HG02970 (cell line): ENCODE measurements around the gene IL16.

Source experiments
- ATAC-seq: cut with Tn5 transposase; IDR thresholded peaks from one replicate; pipeline ENCODE4 v1.9.1; 2021; ENCODE audit warnings: mild to moderate bottlenecking, moderate library complexity, moderate number of reproducible peaks; ENCODE audit not compliant: unreplicated experiment, low FRiP score

IL16 gene

GRCh38 chr15:81254277-81254915 is 57.7 kb downstream of the IL16 start:
- no peak for ATAC-seq

GRCh38 chr15:81254916-81255290 is 58.2 kb downstream of the IL16 start:
- no peak for ATAC-seq

GRCh38 chr15:81255315-81255957 is 58.8 kb downstream of the IL16 start:
- ATAC-seq: no peak

GRCh38 chr15:81255958-81256320 is 59.3 kb downstream of the IL16 start:
- ATAC-seq: no peak

GRCh38 chr15:81256916-81257315 is 60.2 kb downstream of the IL16 start:
- ATAC-seq: no peak

- no peak for ATAC-seq
Measured at GRCh38 chr15:81257435-81257834, 60.8 kb downstream of the IL16 start.

- ATAC-seq: no peak
Measured at GRCh38 chr15:81258455-81258854, 61.8 kb downstream of the IL16 start.

GRCh38 chr15:81259760-81260298 is 63.1 kb downstream of the IL16 start:
- no peak for ATAC-seq

GRCh38 chr15:81261172-81261811 is 64.6 kb downstream of the IL16 start:
- no peak for ATAC-seq

- no peak for ATAC-seq
Measured at GRCh38 chr15:81263477-81263876, 66.8 kb downstream of the IL16 start.

GRCh38 chr15:81264072-81264857 is 67.6 kb downstream of the IL16 start:
- no peak for ATAC-seq

GRCh38 chr15:81265256-81265943 is 68.7 kb downstream of the IL16 start:
- no peak for ATAC-seq

GRCh38 chr15:81265944-81266775 is 69.5 kb downstream of the IL16 start:
- ATAC-seq: peak; percentile 53

GRCh38 chr15:81268340-81268739 is 71.7 kb downstream of the IL16 start:
- no peak for ATAC-seq

- no peak for ATAC-seq
Measured at GRCh38 chr15:81268881-81269601, 72.4 kb downstream of the IL16 start.

- no peak for ATAC-seq
Measured at GRCh38 chr15:81270188-81270587, 73.5 kb downstream of the IL16 start.

GRCh38 chr15:81270781-81271491 is 74.3 kb downstream of the IL16 start:
- ATAC-seq: no peak
